CD4-positive, alpha-beta T cell treated with Interleukin-10 for 1 hour (primary cell): ENCODE data around the gene FBP2.

Source experiments
- DNase-seq: peaks from one replicate; pipeline ENCODE4 v3.0.0-alpha.2; 2020

Gene FBP2

DNA sequence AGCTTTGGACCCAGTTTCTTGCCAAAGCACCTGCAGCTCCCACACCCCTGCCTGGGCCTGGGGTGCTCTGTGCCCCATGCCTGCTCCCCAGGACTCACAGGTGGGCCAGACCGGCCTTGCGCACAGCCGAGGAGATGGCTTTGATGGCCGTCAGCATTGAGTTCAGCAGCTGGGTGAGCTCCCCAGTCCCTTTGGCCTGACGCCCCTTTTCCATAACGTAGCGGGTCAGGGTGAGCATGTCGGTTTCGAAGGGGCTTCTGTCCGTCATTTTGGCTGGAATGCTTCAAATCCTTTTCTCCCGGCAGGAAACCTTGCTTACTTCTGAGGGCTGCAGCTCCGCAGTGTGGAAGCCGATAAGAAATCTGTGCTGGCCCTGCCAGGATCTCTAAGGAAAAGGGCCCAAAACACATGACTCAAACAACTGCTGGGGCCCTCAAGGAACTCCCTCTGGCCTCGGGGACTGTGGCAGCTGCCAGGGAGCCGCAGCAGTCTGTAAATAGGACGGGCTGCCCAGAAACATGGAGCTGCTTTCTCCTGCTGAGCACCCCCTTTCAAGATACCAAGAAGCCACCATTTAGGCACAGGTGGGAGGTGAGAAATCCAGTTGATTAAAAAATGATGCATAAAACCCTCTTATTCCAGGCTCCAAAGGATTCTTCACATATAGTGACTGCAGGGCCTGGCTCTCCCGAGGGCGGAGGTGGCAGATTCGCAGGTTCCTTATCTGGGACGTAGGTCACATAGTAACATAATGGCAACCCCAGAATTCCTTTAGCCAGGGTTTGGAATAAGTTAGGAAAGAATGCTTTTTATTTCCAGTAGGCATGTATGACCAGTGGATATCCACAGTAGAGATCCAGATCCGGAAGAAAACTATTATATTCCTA, at the start of gene FBP2:
Gene FBP2, minus strand, starts transcription at position 366 of the 887 bp plus-strand sequence. Its CDS starts 98 bp downstream, at position 268.
- DNase-seq = no peak

DNA sequence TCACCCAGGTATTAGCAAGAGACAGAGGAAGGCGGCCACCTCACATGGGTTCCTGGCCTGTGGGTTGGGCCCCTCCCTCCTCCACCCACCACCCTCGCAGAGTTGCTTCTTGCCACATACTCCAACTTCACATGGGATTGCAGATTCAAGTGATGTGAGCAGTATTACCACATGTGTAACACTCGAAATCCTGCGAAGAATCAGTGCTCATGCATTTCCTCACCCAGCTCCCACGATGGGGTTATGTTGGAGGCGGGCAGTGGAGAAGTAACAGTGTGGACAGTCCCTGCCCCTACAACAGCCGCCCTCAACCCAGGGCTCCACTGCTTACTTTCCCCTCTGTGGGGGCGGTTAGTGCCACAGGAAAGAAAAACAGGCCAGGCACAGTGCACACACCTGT, 49.6 kb upstream of the FBP2 start:
- DNase-seq = no peak

DNA sequence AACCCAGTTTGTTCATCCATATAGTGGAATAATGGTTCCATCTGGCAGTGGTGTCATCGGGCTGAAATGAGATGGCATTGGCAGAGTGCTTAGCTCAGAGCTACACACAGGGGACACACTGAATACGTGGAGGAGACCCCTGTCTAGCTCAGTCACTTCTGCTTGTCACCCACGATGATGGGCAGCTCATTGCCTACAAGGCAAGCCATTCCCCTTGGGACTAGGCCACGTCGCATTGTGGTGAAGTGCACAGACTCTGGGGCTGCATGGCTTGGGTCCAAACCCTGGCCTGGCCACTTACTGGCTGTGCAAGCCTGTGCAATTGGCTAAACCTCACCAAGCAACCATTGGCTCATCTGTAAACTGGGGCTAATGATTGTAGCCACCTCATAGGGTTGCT, 48.9 kb upstream of the FBP2 start:
- DNase-seq = no peak

DNA sequence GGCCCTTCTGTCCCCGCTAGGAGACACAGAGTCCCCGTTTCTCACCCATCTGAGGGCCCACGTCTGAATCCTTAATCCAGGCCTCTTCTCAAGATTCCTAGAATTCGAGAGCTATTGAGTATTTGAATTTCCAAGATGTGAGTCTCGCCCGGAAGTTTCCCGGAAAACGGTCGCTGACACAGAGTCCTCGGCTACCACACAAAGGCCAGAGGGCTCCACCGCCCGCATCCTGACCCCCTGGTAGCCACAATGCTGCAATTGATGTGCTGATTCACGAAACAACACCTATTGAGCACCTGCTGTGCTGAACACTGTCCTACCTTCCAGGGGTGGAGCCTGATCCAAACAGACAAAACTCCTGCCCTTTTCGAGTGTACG, 46.4 kb upstream of the FBP2 start:
- DNase-seq = no peak

DNA sequence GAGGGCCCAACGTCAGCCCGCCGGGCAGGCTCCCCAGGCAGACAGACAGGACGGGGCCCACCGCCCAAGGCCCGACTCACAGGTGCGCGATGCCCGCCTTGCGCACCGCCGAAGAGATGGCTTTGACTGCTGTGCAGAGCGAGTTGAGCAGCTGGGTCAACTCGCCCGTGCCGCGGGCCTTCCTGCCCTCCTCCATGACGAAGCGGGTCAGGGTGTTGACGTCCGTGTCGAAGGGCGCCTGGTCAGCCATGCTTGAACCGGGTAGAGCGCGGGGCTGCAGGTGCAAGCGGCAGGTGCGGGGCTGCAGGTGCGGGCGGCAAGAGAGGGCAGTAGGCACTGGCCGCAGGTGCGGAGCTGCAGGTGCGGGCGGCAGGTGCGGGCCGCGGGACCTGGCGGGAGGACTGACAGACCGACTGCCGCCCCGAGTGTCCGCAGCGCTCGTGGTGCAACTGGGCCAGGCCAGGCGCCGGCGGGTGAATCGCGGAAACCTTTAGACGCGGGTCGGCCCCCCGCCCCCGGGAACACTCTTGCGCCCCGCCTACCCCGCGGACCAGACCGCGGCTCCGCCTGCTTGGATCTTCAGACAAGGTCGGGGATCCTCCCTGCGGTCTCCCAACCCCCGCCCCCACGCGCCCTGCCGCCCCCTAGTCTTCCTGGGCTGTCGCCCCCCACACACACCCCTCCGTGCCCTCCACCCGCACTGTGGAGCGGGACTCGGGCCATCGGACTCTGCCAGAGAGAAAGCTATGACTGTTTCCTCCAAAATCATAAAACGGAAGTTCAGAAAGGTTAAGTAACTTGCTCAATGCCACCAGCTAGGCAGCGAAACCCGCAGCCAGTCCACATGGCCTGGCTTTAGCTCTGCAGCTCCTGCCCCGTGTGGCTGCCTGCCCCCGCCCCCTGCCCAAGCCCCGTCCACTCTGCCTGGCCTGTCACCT, 45.7 kb upstream of the FBP2 start, which contains the start of gene FBP1:
Gene FBP1, minus strand, starts transcription at position 458 of the 938 bp plus-strand sequence. Its CDS starts 208 bp downstream, at position 250.
- peak; percentile 35 for DNase-seq

DNA sequence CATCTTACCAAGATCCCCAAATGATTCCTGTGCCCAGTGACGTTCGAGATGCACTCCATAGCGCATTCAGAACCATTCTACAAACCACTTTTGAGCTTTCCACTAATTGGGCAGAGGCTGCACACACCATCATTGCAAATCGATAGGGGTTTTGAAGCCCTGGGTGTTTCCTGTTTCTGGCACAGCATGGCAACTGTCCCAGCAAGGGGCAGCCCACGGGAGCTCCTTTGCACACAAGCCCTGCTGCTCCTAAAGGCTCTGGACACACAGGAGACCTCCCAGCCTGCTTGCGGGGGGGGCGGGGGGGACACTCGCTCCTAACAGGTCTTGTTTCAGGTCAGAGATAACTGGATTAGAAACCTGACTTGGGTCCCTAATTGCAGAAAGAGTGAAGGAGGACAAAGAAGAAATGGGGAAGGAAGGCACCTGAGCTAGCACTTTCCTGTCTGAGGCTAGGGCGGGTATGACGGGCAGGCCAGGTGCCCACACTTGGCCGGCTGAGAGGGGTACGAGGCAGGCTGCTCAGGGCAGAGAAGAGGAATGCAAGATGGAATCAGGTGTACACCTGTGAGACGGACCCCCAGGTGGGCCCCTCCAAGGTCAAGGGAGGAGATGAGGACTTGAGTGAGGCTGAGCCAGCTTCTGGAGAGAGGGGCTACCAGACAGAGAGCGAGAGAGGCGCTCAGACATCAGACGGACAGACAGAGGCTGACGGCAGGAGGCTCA, 44.9 kb upstream of the FBP2 start:
- DNase-seq = no peak

DNA sequence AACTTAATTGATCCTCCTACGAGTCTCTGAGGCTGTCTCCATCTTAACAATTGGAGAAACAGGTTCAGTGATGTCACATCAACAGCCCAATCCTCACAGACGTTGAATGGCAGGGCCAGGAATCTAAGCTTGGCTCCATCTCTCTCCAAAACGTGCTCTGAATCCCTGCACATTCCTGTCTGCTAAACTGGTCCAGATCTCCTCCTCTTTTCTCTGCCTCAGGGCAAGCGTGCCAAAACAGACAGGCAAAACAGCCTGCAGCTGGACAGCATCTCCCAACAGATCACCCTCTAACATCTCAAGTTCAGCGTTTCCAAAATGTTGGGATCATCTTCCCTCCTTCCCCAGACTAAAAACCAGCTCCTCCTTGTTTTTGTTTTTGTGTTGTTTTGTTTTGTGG, 39.1 kb upstream of the FBP2 start:
- no peak for DNase-seq

DNA sequence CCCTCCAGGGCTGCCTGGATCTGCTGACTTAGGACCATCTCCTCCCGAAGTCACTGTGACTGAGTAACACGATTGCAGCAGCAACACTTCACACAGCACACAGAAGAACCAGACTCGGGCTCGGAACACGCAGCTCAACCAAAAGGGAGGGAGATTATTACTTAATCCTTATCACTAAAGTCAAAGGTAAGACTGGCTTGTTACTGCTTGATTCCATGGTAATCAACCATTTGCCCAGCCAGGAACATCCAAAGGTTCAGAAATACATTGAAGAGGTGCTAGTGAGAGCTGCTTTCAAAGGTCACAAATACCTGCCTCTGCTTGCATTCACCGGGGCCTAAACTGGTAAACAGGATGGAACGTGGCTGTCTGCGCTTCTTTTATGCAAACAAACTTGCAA, 38.0 kb upstream of the FBP2 start:
- DNase-seq = no peak

DNA sequence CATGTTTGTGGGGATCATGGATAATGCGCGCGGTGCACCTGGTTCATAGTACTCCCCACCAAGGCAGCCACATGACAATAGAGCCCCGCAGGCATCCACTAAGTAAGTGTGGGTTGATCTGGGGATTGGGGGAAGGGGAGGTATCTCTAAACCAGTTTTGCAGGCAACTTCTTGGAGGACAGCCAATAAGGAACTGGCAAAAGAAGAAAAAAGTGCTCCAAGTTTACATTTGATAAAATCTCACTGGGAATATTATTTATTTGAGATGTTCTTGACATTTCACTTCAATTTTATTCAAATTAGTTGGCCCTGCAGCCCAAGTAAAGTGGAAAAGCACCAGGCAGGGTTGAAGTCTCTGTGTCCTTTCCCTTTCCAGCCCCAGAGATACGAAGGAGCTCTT, 37.2 kb upstream of the FBP2 start:
- no peak for DNase-seq

DNA sequence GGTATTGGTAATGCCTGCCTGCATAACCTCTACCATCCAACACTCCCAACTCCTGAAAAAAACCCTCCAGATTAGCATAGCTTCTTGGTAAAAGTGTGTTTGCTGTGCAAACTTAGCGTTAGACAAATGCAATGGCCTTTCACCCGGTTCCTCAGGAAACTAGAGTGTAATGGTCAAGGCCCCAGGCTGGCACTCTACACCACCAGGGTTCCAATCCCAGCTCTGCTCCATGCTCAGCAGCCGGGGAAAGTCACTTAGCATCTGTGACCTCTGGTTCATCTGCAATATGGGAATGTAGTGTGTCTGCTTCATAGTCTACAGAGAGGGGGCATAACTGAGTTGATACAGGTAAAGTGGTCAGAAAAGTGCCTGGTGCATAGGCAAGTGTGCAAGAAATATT, 36.7 kb upstream of the FBP2 start:
- no peak for DNase-seq

DNA sequence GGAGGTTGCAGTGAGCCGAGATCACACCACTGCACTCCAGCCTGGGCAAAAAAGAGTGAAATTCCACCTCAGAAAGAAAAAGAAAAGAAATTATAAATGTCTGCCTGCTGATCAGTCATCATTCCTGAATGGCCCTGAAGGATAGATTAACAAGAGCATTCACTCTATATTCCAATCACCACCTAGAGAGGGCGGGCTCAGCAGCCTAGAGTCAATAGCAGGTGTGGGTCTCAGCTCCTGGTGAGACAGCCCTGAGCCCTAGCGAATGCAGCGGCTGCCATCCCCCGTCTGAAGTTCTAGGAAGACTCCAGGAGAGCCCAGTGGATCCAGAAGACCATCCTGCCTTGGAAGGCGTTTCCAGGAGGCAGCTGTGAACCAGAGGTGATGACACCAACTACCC, 33.7 kb upstream of the FBP2 start:
- no peak for DNase-seq

DNA sequence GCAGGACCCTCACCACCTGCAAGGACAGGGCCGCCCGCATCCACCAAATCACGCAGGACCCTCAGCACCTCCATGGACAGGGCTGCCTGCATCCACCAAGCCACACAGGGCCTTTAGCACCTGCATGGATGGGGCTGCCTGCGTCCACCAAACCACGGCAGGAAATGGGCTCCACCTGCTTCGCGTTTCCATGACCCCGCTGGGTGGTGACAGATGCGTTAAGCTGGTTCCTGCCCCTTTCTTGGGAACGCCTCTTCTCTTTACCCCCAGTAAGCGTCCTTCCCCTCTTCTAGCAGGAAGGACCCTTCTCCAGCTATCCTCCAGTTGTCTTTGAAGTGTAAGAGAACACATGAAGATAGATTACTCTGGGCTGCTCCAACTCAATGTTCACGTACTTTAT, 32.2 kb upstream of the FBP2 start:
- no peak for DNase-seq

DNA sequence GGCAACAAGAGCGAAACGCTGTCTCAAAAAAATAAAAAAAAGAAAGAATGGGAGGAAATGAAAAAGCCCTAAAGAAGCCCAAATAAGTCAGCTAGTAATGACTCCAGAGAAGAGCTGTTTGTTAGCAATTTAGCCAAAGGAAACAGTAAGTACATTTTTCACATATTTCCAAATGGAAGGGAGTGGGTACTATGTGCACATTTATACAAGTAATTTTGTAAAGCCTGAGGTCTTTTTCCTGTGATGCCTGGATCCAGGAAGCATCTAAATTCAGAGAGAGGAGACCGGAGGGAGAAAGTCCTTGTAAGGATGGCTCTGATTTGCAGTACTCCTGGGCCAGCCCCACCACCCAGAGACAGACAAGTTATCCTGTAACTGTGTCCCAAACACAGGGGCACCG, 31.0 kb upstream of the FBP2 start:
- DNase-seq = no peak

DNA sequence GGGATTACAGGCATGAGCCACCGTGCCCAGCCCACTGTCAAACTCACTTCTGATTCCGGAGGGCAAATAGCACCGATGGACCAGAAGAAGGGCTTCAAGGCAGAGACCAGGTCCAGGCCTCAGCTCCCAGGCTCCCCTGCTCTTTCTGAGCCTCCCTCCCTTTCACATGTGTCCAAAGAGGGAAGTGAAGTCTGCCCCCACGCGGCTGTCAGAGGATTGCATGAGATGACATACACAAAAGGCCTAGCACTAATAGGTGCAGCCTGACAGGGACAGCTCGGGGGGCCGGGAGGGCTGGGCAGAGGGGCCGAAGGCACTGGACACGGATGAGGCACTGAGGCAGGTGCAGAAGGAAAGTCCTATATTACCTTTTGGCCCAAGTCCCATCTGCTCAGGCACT, 29.6 kb upstream of the FBP2 start:
- DNase-seq = no peak

DNA sequence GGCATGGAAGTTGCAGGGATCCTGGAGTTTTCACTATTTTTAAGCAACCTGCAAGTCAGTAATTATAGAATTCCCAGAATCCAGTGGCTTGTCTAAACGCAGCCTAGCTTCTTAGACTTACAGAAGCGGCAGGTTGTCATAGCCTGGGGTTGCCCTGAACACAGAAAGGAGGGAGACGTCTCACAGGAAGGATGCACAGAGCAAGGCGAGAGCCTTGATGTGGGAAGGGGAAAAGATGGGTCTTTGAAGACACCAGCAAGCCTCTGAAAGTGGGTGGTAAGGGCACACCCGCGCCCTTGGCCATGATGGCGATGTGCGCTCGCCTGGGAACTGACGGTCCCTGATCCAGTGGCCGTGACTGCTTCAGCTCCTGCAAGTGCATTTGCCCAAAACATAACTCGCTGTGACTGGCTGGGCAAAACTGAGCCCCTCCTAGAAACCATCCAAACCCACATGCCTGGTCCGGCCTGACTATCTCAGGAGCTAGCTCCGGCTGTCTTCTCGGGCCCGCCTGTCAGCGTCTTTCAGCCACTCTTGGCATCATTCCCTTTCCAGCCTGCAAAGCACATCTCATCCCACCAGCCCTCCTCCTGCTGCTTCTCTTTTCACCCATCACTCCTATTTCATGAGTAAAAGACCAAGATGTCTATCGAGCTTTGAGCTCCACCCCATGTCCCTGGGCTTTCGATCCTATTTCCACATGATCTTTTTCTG, 28.6 kb upstream of the FBP2 start:
- no peak for DNase-seq

DNA sequence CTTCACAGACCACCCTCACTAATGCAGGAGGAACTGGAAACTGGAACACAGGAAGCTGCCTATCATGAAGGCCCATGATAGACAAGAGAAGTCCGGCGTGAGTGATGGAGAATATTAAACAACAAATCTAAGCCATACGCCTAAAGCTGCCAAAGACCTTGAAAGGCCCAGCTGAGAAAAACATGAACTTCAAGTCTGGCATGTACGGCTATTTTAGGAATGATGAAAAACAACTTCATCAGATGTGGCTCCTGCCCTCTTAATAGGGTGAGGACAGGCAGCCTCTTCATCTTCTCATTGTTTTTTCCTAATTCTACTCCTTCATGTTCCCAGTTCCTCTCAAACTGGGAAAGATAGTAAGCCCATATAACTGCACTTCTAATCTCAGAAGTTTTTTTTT, 25.4 kb upstream of the FBP2 start:
- no peak for DNase-seq

DNA sequence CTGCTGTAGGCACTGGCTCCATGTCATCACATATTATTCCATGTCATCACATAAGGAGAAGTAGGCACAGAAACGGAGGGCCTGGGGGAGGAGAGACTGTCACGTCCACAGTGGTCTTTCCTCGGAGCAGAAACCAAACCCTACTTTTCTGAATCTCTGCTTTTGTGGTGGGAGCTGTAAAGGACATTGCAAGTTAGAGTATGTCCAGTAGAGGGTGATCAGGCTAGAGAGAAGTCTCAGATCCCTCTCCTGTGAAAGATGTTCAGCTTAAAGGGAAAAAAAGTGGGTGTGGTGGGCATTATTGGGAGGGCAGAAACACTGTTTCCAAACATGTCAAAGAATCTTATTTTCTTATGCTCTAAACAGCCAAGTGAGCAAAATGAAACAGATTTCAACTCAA, 19.4 kb upstream of the FBP2 start:
- DNase-seq = no peak

DNA sequence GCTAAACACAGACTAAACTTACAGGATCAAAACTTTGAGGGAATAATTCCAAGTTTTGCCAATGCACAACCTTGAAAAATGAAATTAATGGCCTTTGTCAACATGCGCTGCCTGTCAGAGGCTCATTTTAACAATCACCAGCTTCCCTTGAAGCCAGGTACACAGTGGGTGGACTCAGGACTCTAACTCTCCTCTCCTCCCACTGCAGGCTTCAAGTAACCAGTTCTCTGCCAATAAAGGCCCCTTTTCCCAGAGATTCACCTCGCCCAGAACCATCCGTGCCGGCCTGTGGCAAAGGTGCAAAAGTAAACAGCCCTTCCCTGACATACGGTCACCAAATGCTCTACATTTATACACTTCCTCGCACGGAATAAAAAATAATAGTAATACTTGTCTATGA, 18.4 kb upstream of the FBP2 start:
- no peak for DNase-seq

DNA sequence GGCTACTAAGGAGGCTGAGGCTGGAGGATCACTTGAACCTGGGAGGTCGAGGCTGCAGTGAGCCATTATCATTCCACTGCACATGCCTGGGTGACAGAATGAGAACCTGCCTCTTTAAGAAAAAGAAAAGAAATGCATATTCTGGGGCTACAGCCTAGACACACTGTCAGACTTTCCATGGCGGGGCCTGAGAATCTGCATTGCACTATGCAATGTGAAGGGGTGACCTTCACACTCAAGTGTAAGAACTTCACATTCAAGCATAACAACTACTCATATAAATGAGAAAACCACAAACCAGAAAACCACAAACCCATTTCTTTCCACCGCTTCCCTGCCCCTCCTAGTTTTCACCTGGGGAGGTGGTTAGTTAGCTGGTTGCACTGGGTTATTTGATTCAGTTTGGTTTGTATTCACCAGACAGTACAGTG, 18.0 kb upstream of the FBP2 start:
- no peak for DNase-seq

DNA sequence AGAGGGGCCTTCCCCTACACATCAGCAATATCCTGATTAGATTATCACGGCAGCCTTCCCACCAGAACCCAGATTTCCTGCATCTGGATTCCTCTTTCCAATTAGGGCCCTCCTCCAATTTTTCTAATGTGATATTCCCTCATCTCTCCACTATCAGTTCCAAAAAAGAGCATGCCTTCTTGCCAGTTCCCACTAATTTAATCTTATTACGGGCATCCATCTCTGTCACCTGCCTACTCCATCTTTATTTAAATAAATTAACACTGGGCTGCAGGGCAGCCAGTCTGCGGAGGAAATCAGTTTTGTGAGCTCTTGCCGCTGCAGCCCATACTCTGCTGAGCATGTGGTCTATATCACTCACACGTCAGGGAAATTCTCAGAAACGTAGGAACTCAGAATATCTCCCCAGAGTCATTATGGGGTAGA, 16.6 kb upstream of the FBP2 start:
- DNase-seq = no peak

DNA sequence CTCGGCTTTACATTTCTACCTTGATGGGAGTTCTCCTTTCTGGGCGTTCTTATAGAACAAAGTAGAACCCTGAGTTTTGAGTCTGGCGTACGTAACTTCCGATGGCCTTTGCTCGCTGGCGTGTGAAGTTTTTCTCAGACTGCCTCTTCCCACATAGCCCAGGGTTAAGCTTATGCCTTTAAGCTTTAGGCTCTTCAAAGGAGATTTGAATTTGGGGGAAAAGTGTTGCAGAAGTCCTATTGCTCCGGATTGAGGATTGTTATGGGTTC, 13.7 kb upstream of the FBP2 start:
- DNase-seq = no peak

DNA sequence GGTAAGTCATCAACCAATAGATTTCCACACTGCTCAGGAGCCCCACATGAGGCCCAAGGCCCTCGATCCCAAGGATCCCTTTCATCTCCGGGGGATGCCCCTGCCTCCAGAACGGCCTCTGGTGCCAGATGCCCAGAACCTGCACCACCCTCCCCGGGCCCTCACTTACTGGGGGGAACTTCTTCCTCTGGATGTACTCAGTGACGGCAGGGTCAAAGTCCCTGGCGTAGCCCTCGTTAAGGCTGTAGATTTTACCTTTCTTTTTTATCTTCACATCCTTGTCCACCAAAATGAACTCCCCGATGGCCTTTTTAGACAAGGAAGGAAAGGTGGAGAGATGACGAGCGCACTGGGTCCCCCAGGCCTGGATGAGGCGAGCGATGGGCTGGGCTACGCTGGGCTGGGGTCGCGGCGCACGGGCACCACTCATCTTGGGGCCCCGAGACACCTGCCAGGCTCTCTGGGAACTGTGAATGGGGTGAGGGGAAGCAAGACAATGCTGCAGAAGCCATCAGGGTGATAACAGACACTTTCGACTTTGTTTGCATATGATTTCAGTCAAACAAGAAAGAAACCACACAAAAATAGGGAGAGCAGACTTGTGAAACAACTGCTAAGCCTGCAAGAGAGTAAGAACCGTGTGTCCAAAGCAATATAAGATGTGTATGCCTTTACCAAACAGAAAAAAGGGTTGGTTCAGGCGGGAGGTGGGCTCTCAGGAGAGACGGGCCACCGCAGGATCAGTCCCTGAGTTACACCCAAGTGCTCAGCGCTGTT, 13.2 kb upstream of the FBP2 start:
- DNase-seq = no peak
